LoVo (cell line): Measurements from ENCODE around the gene MRRF.
A peak's percentile ranks its signal among the peaks of the same experiment; 100 is the strongest.
"Not testable (repeated sequence)": the region's sequence is repeated elsewhere in the genome, so short reads cannot be mapped to it uniquely, and the experiment has no call there.

Source experiments
- DNase-seq: peaks from one replicate; pipeline ENCODE4 v3.0.0-alpha.2; 2016; ENCODE audit warnings: low spot score

Gene MRRF

GRCh38 chr9:122360891-122361290, 96.2 kb downstream of the MRRF start:
- DNase-seq, result no peak

GRCh38 chr9:122363131-122363530, 98.4 kb downstream of the MRRF start:
- not testable (repeated sequence) for DNase-seq

- DNase-seq, result no peak
Measured at GRCh38 chr9:122364117-122364782, 99.6 kb downstream of the MRRF start.

- DNase-seq, result no peak
Measured at GRCh38 chr9:122364783-122365150, 100.1 kb downstream of the MRRF start.

- DNase-seq, result no peak
Measured at GRCh38 chr9:122366074-122366660, 101.5 kb downstream of the MRRF start.

- no peak for DNase-seq
Measured at GRCh38 chr9:122367065-122367464, 102.4 kb downstream of the MRRF start.

GRCh38 chr9:122367774-122368460, 103.2 kb downstream of the MRRF start:
- DNase-seq, result peak; percentile 25

GRCh38 chr9:122368642-122369041, 104.0 kb downstream of the MRRF start:
- DNase-seq, result no peak

- DNase-seq, result no peak
Measured at GRCh38 chr9:122370303-122370702, 105.6 kb downstream of the MRRF start.

- DNase-seq, result peak; percentile 31
Measured at GRCh38 chr9:122370869-122371755, 106.4 kb downstream of the MRRF start, which contains the start of gene PTGS1. Gene PTGS1, plus strand, starts transcription at chr9:122371024. Its CDS starts 61 bp downstream, at chr9:122371085.

- no peak for DNase-seq
Measured at GRCh38 chr9:122371846-122372245, 107.2 kb downstream of the MRRF start.

- DNase-seq, result no peak
Measured at GRCh38 chr9:122372856-122373845, 108.5 kb downstream of the MRRF start.

GRCh38 chr9:122374885-122375420, 110.3 kb downstream of the MRRF start:
- DNase-seq, result no peak

- no peak for DNase-seq
Measured at GRCh38 chr9:122376796-122377195, 112.1 kb downstream of the MRRF start.

GRCh38 chr9:122377241-122378164, 112.8 kb downstream of the MRRF start:
- DNase-seq, result no peak

GRCh38 chr9:122378236-122378635, 113.6 kb downstream of the MRRF start:
- no peak for DNase-seq

- DNase-seq, result no peak
Measured at GRCh38 chr9:122379340-122379739, 114.7 kb downstream of the MRRF start.

- no peak for DNase-seq
Measured at GRCh38 chr9:122380293-122380692, 115.6 kb downstream of the MRRF start.
